ENCODE data around the gene COL1A1.
A peak's percentile ranks its signal among the peaks of the same experiment; 100 is the strongest.

The COL1A1 gene

GRCh38 chr17:50146230-50146926 lies 55.1 kb downstream of the COL1A1 start:
- WGBS (ENCODE audit: insufficient coverage), result 70% methylated on average over 7 of the region's 10 CpGs
- Histone ChIP-seq H3K27me3 (replicated peaks in 2 of 5; ENCODE audit: control insufficient read depth in 4 of 5, insufficient read depth in 5 of 5, low read length in 4 of 5) (no peaks in the 10 kb centered on the region), H3K4me1 (ENCODE audit: control extremely low read depth in 1 of 4, control insufficient read depth in 4 of 4, insufficient read depth in 4 of 4, low read length in 3 of 4) (peaks cover 4 to 75% (median 69%) of the 10 kb centered on the region in 4 experiments), H3K4me3 (ENCODE audit: control insufficient read depth in 1 of 7, extremely low read depth in 1 of 7, insufficient read depth in 4 of 7, low read depth in 2 of 7, low read length in 6 of 7) (peak overlapping the region in 5 of 7 experiments; percentile 72 to 88 (median 85)), H3K27ac (ENCODE audit: insufficient read depth in 1 of 2, low read depth in 1 of 2, low read length in 2 of 2, poor library complexity in 1 of 2, severe bottlenecking in 2 of 2) (no peak overlapping the region), H3K36me3 (ENCODE audit: control insufficient read depth in 4 of 4, insufficient read depth in 4 of 4, low read length in 3 of 4) (peaks cover 2 to 55% (median 32%) of the 10 kb centered on the region in 4 experiments), H3K9me3 (ENCODE audit: control extremely low read depth in 1 of 5, control insufficient read depth in 4 of 5, insufficient read depth in 2 of 5, low read depth in 1 of 5, low read length in 4 of 5) (peaks cover 0 to 2% (median 0%) of the 10 kb centered on the region in 5 experiments)
- ChIA-PET POLR2A (no interaction called here), CTCF (interaction anchor here (0.6 to 6.5 kb wide), 9 partner anchors 10 to 45 kb away, joined by 3 to 49 read pairs (median 4); no protein-coding TSS in a partner anchor)
- peak in 1 of 3 donors; percentile 19 for DNase-seq

GRCh38 chr17:50145532-50146229 lies 55.8 kb downstream of the COL1A1 start:
- ChIA-PET CTCF (interaction anchor here (1.1 to 6.5 kb wide), 9 partner anchors 9 to 31 kb away, joined by 3 to 49 read pairs (median 4); partner anchors contain the start of gene SGCA), POLR2A (no interaction called here)
- 34% methylated on average over 7 of the region's 11 CpGs for WGBS (ENCODE audit: insufficient coverage)
- Histone ChIP-seq H3K9me3 (ENCODE audit: control extremely low read depth in 1 of 5, control insufficient read depth in 4 of 5, insufficient read depth in 2 of 5, low read depth in 1 of 5, low read length in 4 of 5) (peaks cover 0 to 2% (median 0%) of the 10 kb centered on the region in 5 experiments), H3K27ac (ENCODE audit: insufficient read depth in 1 of 2, low read depth in 1 of 2, low read length in 2 of 2, poor library complexity in 1 of 2, severe bottlenecking in 2 of 2) (no peak overlapping the region), H3K4me1 (ENCODE audit: control extremely low read depth in 1 of 4, control insufficient read depth in 4 of 4, insufficient read depth in 4 of 4, low read length in 3 of 4) (peaks cover 4 to 78% (median 73%) of the 10 kb centered on the region in 4 experiments), H3K36me3 (ENCODE audit: control insufficient read depth in 4 of 4, insufficient read depth in 4 of 4, low read length in 3 of 4) (peaks cover 2 to 62% (median 36%) of the 10 kb centered on the region in 4 experiments), H3K27me3 (replicated peaks in 2 of 5; ENCODE audit: control insufficient read depth in 4 of 5, insufficient read depth in 5 of 5, low read length in 4 of 5) (no peaks in the 10 kb centered on the region), H3K4me3 (ENCODE audit: control insufficient read depth in 1 of 7, extremely low read depth in 1 of 7, insufficient read depth in 4 of 7, low read depth in 2 of 7, low read length in 6 of 7) (peak overlapping the region in 4 of 7 experiments; percentile 11 to 86 (median 42))
- no peak for DNase-seq

GRCh38 chr17:50144845-50145531 lies 56.4 kb downstream of the COL1A1 start:
- ChIA-PET CTCF (interaction anchor here (0.9 to 6.5 kb wide), 7 partner anchors 13 to 30 kb away, joined by 3 to 49 read pairs (median 4); partner anchors contain the start of gene SGCA), POLR2A (interaction anchor here (0.6 kb wide), 1 partner anchor 205 kb away, joined by 7 read pairs; no protein-coding TSS in a partner anchor)
- Histone ChIP-seq H3K9me3 (ENCODE audit: control extremely low read depth in 1 of 5, control insufficient read depth in 4 of 5, insufficient read depth in 2 of 5, low read depth in 1 of 5, low read length in 4 of 5) (peaks cover 0 to 2% (median 0%) of the 10 kb centered on the region in 5 experiments), H3K4me1 (ENCODE audit: control extremely low read depth in 1 of 4, control insufficient read depth in 4 of 4, insufficient read depth in 4 of 4, low read length in 3 of 4) (peaks cover 7 to 82% (median 78%) of the 10 kb centered on the region in 4 experiments), H3K27me3 (replicated peaks in 2 of 5; ENCODE audit: control insufficient read depth in 4 of 5, insufficient read depth in 5 of 5, low read length in 4 of 5) (no peaks in the 10 kb centered on the region), H3K27ac (ENCODE audit: insufficient read depth in 1 of 2, low read depth in 1 of 2, low read length in 2 of 2, poor library complexity in 1 of 2, severe bottlenecking in 2 of 2) (no peak overlapping the region), H3K36me3 (ENCODE audit: control insufficient read depth in 4 of 4, insufficient read depth in 4 of 4, low read length in 3 of 4) (peaks cover 2 to 69% (median 37%) of the 10 kb centered on the region in 4 experiments), H3K4me3 (ENCODE audit: control insufficient read depth in 1 of 7, extremely low read depth in 1 of 7, insufficient read depth in 4 of 7, low read depth in 2 of 7, low read length in 6 of 7) (peak overlapping the region in 3 of 7 experiments; percentile 34 to 86 (median 49))
- WGBS (ENCODE audit: insufficient coverage), result 91% methylated on average over 9 of the region's 16 CpGs
- DNase-seq, result no peak

- WGBS (ENCODE audit: insufficient coverage), result 91% methylated on average over 6 of the region's 6 CpGs
- Histone ChIP-seq H3K27me3 (replicated peaks in 2 of 5; ENCODE audit: control insufficient read depth in 4 of 5, insufficient read depth in 5 of 5, low read length in 4 of 5) (no peaks in the 10 kb centered on the region), H3K27ac (ENCODE audit: insufficient read depth in 1 of 2, low read depth in 1 of 2, low read length in 2 of 2, poor library complexity in 1 of 2, severe bottlenecking in 2 of 2) (no peak overlapping the region), H3K4me3 (ENCODE audit: control insufficient read depth in 1 of 7, extremely low read depth in 1 of 7, insufficient read depth in 4 of 7, low read depth in 2 of 7, low read length in 6 of 7) (no peak overlapping the region), H3K4me1 (ENCODE audit: control extremely low read depth in 1 of 4, control insufficient read depth in 4 of 4, insufficient read depth in 4 of 4, low read length in 3 of 4) (peaks cover 7 to 87% (median 79%) of the 10 kb centered on the region in 4 experiments), H3K9me3 (ENCODE audit: control extremely low read depth in 1 of 5, control insufficient read depth in 4 of 5, insufficient read depth in 2 of 5, low read depth in 1 of 5, low read length in 4 of 5) (peaks cover 0 to 2% (median 0%) of the 10 kb centered on the region in 5 experiments), H3K36me3 (ENCODE audit: control insufficient read depth in 4 of 4, insufficient read depth in 4 of 4, low read length in 3 of 4) (peaks cover 3 to 75% (median 42%) of the 10 kb centered on the region in 4 experiments)
- no peak for DNase-seq
- ChIA-PET POLR2A (interaction anchor here (0.6 kb wide), 1 partner anchor 204 kb away, joined by 7 read pairs; no protein-coding TSS in a partner anchor), CTCF (interaction anchor here (0.5 to 6.5 kb wide), 7 partner anchors 13 to 186 kb away, joined by 3 to 68 read pairs (median 4); partner anchors contain the start of gene SGCA)
Measured at GRCh38 chr17:50144355-50144754, 57.1 kb downstream of the COL1A1 start.

GRCh38 chr17:50143461-50144176 lies 57.8 kb downstream of the COL1A1 start:
- Histone ChIP-seq H3K27ac (ENCODE audit: insufficient read depth in 1 of 2, low read depth in 1 of 2, low read length in 2 of 2, poor library complexity in 1 of 2, severe bottlenecking in 2 of 2) (no peak overlapping the region), H3K4me3 (ENCODE audit: control insufficient read depth in 1 of 7, extremely low read depth in 1 of 7, insufficient read depth in 4 of 7, low read depth in 2 of 7, low read length in 6 of 7) (no peak overlapping the region), H3K36me3 (ENCODE audit: control insufficient read depth in 4 of 4, insufficient read depth in 4 of 4, low read length in 3 of 4) (peaks cover 8 to 82% (median 49%) of the 10 kb centered on the region in 4 experiments), H3K9me3 (ENCODE audit: control extremely low read depth in 1 of 5, control insufficient read depth in 4 of 5, insufficient read depth in 2 of 5, low read depth in 1 of 5, low read length in 4 of 5) (peaks cover 0 to 2% (median 0%) of the 10 kb centered on the region in 5 experiments), H3K27me3 (replicated peaks in 2 of 5; ENCODE audit: control insufficient read depth in 4 of 5, insufficient read depth in 5 of 5, low read length in 4 of 5) (no peaks in the 10 kb centered on the region), H3K4me1 (ENCODE audit: control extremely low read depth in 1 of 4, control insufficient read depth in 4 of 4, insufficient read depth in 4 of 4, low read length in 3 of 4) (peaks cover 7 to 85% (median 80%) of the 10 kb centered on the region in 4 experiments)
- 98% methylated on average over 20 of the region's 20 CpGs for WGBS (ENCODE audit: insufficient coverage)
- ChIA-PET POLR2A (no interaction called here), CTCF (interaction anchor here (0.5 to 6.5 kb wide), 5 partner anchors 9 to 187 kb away, joined by 3 to 82 read pairs (median 4); partner anchors contain the start of gene PPP1R9B)
- DNase-seq, result no peak

- H3K4me1 ChIP-seq (ENCODE audit: control extremely low read depth in 1 of 4, control insufficient read depth in 4 of 4, insufficient read depth in 4 of 4, low read length in 3 of 4), result peaks cover 3 to 66% (median 62%) of the 10 kb centered on the region in 4 experiments
- H3K9me3 ChIP-seq (ENCODE audit: control extremely low read depth in 1 of 5, control insufficient read depth in 4 of 5, insufficient read depth in 2 of 5, low read depth in 1 of 5, low read length in 4 of 5), result peaks cover 0 to 2% (median 0%) of the 10 kb centered on the region in 5 experiments
- 43% methylated on average over 8 of the region's 8 CpGs for WGBS (ENCODE audit: insufficient coverage)
- H3K27me3 ChIP-seq (replicated peaks in 2 of 5; ENCODE audit: control insufficient read depth in 4 of 5, insufficient read depth in 5 of 5, low read length in 4 of 5), result no peaks in the 10 kb centered on the region
- no peak overlapping the region for H3K27ac ChIP-seq (ENCODE audit: insufficient read depth in 1 of 2, low read depth in 1 of 2, low read length in 2 of 2, poor library complexity in 1 of 2, severe bottlenecking in 2 of 2)
- POLR2A ChIA-PET, result no interaction called here
- CTCF ChIA-PET, result interaction anchor here (1.0 to 9.0 kb wide), 4 partner anchors 11 to 38 kb away, joined by 3 to 98 read pairs (median 75); partner anchors contain the start of gene PPP1R9B
- no peak for DNase-seq
- H3K4me3 ChIP-seq (ENCODE audit: control insufficient read depth in 1 of 7, extremely low read depth in 1 of 7, insufficient read depth in 4 of 7, low read depth in 2 of 7, low read length in 6 of 7), result peak overlapping the region in 1 of 7 experiments; percentile 16
- peaks cover 21 to 96% (median 66%) of the 10 kb centered on the region in 4 experiments for H3K36me3 ChIP-seq (ENCODE audit: control insufficient read depth in 4 of 4, insufficient read depth in 4 of 4, low read length in 3 of 4)
Measured at GRCh38 chr17:50141745-50142110, 59.7 kb downstream of the COL1A1 start.

Data from common myeloid progenitor, CD34-positive (primary cell).